Brain microvascular endothelial cell (primary cell): ENCODE results near the gene TLK1.

Experiments
- DNase-seq: peaks from one replicate; pipeline ENCODE4 v3.0.0-alpha.2; 2020
- H3K27ac ChIP-seq: fragments of 250-450 bp; sonication (Bioruptor Pico); 2 replicates; pipeline ENCODE4 v1.5.1; 2020; ENCODE audit warnings: mild to moderate bottlenecking, moderate library complexity
- H3K27me3 ChIP-seq: fragments of 250-450 bp; sonication (Bioruptor Pico); replicated peaks from 2 replicates; pipeline ENCODE4 v1.5.1; 2020; ENCODE audit warnings: mild to moderate bottlenecking
- H3K36me3 ChIP-seq: fragments of 250-450 bp; sonication (Bioruptor Pico); replicated peaks from 2 replicates; pipeline ENCODE4 v1.5.1; 2020; ENCODE audit warnings: mild to moderate bottlenecking
- H3K4me3 ChIP-seq: 2 replicates; pipeline ENCODE4 v1.5.1; 2011; ENCODE audit warnings: low read depth, mild to moderate bottlenecking, control low read depth, low read length, moderate library complexity
- in situ Hi-C: cut with HindIII; loops from 2 replicates; pipeline ENCODE4 v1.10.0; 2017; ENCODE audit warnings: low sequenced_read_pairs, low pct_ligation_motif_present
- TF ChIP-seq, protein P1 (sequence below): IDR thresholded peaks from 2 replicates; pipeline ENCODE4 v1.5.1; 2011; ENCODE audit warnings: low read depth, mild to moderate bottlenecking, moderate library complexity, low read length, control low read depth, inconsistent platforms; ENCODE audit errors: missing control alignments

The TLK1 gene

GRCh38 chr2:171160956-171161740 lies 455 bp upstream of the TLK1 start:
- TF ChIP-seq, protein P1, sequence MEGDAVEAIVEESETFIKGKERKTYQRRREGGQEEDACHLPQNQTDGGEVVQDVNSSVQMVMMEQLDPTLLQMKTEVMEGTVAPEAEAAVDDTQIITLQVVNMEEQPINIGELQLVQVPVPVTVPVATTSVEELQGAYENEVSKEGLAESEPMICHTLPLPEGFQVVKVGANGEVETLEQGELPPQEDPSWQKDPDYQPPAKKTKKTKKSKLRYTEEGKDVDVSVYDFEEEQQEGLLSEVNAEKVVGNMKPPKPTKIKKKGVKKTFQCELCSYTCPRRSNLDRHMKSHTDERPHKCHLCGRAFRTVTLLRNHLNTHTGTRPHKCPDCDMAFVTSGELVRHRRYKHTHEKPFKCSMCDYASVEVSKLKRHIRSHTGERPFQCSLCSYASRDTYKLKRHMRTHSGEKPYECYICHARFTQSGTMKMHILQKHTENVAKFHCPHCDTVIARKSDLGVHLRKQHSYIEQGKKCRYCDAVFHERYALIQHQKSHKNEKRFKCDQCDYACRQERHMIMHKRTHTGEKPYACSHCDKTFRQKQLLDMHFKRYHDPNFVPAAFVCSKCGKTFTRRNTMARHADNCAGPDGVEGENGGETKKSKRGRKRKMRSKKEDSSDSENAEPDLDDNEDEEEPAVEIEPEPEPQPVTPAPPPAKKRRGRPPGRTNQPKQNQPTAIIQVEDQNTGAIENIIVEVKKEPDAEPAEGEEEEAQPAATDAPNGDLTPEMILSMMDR = peak; percentile 8
- in situ Hi-C loops = loop anchor here (25.0 kb wide), 2 partner anchors 199 to 251 kb away; no protein-coding TSS in a partner anchor
- no peaks in the 10 kb centered on the region for H3K36me3 ChIP-seq
- DNase-seq = peak; percentile 41
- peak overlapping the region; percentile 93 for H3K27ac ChIP-seq
- peak overlapping the region; percentile 83 for H3K4me3 ChIP-seq
- H3K27me3 ChIP-seq = no peaks in the 10 kb centered on the region

DNA sequence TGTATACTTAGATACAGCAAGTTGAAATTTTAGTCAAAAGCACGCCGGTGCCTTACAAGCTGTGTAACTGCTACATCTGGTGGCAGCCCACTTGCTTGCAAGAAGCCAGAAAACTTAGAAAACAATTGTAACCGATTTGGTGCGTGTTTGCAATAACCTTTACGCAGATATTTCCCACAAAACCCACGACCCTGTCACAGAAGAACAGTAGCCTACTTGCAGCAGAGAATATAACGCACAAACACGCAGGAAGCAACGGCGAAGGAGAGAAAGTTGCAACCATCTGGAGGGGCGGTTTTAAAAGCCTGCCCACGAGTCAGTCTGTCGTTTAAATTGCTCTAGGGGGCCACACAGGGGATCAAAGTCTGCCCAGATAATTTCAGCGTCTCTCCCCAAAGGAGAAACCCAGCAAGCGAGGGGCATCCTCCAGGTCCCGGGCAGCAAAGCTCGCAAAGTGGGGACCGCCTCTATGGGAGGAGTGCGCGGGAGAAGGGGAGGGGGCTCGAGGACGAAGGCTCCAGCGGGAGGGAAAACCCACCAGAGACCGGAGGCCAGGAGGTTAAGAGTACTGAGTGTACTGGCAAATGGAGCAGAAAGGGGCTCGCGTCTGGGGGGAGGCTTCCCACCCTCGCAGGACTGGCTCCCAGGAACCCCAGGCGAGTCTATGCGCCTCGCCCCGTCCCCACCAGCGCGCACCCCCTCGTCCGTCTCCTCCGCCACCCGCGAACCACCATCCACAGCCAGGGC lies 1.1 kb downstream of the TLK1 start:
- DNase-seq = peak; percentile 59

GRCh38 chr2:171158790-171159371 lies 1.8 kb downstream of the TLK1 start:
- no peak for DNase-seq
- Histone ChIP-seq H3K27me3 (no peaks in the 10 kb centered on the region), H3K36me3 (no peaks in the 10 kb centered on the region), H3K4me3 (peak overlapping the region; percentile 83), H3K27ac (no peak overlapping the region)
- in situ Hi-C loops = loop anchor here (25.0 kb wide), 2 partner anchors 197 to 253 kb away; no protein-coding TSS in a partner anchor
- TF ChIP-seq, protein P1 = no peak

More for the DNA sequence above, 1.1 kb downstream of the TLK1 start:
- H3K4me3 ChIP-seq = peak overlapping the region; percentile 83
- in situ Hi-C loops = loop anchor here (25.0 kb wide), 2 partner anchors 197 to 253 kb away; no protein-coding TSS in a partner anchor
- TF ChIP-seq, protein P1 = peak; percentile 74
- H3K27ac ChIP-seq = peak overlapping the region; percentile 93
- no peaks in the 10 kb centered on the region for H3K27me3 ChIP-seq
- H3K36me3 ChIP-seq = no peaks in the 10 kb centered on the region

DNA sequence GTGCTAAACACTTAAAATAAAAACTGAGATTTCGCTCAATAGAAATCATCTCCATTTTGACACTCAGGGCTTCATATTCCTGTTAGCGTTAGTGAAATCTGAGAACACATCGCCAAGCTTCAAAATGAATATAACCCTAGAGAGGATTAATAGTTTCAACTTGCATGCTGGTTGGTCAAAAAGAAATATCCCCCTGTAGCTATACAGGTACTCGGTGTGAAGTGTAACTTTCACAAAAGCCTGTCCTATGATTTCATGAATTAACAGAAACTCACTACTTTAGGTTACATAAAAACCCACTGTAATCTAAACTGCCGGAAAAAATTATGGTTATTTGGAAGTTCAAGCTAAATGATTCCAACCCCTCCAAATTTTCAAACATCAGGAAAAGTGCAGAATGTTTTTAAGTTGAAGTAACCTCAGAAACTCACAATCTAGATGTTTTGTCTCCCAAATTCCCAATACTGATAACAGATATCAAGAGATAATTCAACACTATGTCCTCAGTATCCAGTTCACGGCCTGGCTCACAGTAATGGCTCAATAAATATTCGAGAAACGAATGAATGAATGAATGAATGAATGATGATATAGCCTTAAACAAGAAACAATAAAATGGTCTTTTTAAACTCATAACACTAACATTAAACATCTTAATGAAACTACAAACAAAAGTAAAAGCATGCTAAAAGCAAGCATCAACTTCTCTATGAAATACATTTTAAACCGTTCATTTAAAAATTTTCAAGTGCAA lies 2.5 kb downstream of the TLK1 start:
- H3K36me3 ChIP-seq = no peaks in the 10 kb centered on the region
- H3K4me3 ChIP-seq = no peak overlapping the region
- H3K27ac ChIP-seq = no peak overlapping the region
- in situ Hi-C loops = loop anchor here (25.0 kb wide), 2 partner anchors 196 to 254 kb away; no protein-coding TSS in a partner anchor
- TF ChIP-seq, protein P1 = no peak
- H3K27me3 ChIP-seq = no peaks in the 10 kb centered on the region
- no peak for DNase-seq

DNA sequence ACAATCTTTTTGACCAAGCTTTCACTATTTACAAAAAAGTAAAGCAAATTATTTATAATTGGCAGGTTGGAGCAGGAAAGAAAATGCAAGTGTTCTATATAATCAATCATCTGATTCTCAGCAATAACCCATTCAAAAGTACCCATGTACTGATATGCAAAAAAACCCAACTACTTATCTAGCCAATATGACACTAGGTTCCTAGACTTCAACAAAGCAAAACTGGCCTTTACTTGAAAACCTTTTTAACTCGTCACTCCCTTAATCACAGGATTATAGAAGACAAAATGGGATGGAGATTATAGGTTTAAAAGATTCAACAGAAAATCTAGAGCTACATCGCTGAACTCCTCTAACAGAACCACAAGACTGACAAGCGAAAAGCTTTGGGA lies 3.6 kb downstream of the TLK1 start:
- DNase-seq = no peak
- H3K27me3 ChIP-seq = no peaks in the 10 kb centered on the region
- H3K36me3 ChIP-seq = no peaks in the 10 kb centered on the region
- H3K4me3 ChIP-seq = no peak overlapping the region
- H3K27ac ChIP-seq = no peak overlapping the region
- in situ Hi-C loops = loop anchor here (25.0 kb wide), 2 partner anchors 195 to 255 kb away; no protein-coding TSS in a partner anchor
- TF ChIP-seq, protein P1 = no peak
